Bronchial epithelial cell (primary cell): Measurements from ENCODE around the gene INPP5B. TPM values are rescaled to one million over a fixed set of nuclear protein-coding genes. Genes with fewer than 3 reads are reported as not detected.
A peak's percentile ranks its signal among the peaks of the same experiment; 100 is the strongest.
"Not testable (repeated sequence)": the region's sequence is repeated elsewhere in the genome, so short reads cannot be mapped to it uniquely, and the experiment has no call there.

Source experiments
- DNase-seq: peaks from one replicate; pipeline ENCODE4 v3.0.0-alpha.2; 2010; ENCODE audit warnings: low read depth
- FAIRE-seq: peaks from 2 replicates; lab custom pipeline; 2011; peaks lifted over from hg19 to GRCh38; lab: Jason Lieb, UNC
- H3K27me3 ChIP-seq: 2 replicates; pipeline ENCODE4 v1.5.1; 2011; ENCODE audit warnings: low read length; ENCODE audit not compliant: control insufficient read depth, insufficient read depth
- H3K36me3 ChIP-seq: 2 replicates; pipeline ENCODE4 v1.5.1; 2011; ENCODE audit warnings: low read length; ENCODE audit not compliant: control insufficient read depth, insufficient read depth
- H3K4me3 ChIP-seq: 2 replicates; pipeline ENCODE4 v1.5.1; 2011; ENCODE audit warnings: mild to moderate bottlenecking, low read depth, low read length, control low read depth
- total RNA-seq: library from RNA; depleted of rRNA; stranded (reverse); fragments of >200 nt; gene quantifications from 2 replicates; pipeline ENCODE4 v1.2.1, GENCODE V29; 2014
- TF ChIP-seq, protein P1 (sequence below): IDR thresholded peaks from 2 replicates; pipeline ENCODE4 v1.5.1; 2011; ENCODE audit warnings: mild to moderate bottlenecking, moderate library complexity, low read length, control low read depth, inconsistent platforms; ENCODE audit not compliant: insufficient read depth, severe bottlenecking

Gene INPP5B
- total RNA-seq, 1 donor from 2014 or later, result 8.4 TPM

DNA sequence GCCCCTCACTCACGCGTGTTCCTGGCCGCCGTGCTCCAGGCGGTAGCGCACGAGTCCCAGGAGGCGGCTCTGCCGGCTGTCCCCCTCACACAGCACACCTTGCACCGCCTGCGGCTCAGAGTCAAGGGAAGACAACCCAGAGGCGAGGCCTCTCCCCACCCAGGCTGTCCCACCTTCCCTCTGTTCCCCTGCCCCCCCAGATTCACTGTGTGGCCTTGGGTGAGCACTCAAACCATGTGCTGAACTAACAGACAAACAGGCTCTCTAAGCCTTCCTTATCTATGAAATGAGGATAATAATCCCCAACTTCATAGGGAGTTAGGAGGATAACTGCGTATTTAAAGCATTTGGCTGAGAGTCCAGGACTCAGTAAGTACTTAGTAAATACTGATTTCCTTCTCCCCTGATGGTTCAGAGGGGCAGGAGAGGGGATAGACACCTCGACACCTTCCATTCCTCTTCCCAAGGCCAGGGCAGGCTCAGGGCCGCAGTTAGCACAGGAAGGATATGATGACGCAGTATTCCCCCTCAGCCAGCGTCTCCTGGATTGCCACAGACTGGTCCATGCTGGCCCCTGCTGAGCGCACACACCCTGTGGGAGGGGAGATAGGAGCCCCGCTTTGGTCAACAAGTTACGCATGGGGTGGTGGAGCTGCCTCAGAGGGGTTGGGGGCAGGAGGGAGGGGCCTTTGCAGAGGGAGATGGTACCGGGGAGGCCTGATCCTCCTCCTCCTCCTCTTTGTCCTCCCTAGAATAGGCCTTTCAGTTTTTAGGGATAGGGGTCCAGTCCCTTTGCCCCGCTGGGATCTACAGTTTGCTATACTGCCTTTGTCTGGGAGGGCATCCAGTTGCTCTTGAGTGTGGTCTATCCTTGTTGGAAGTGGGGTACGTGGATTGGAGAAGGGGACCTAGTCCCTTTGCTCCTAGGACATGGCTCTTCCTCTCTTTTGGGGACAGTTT lies 830 bp downstream of the INPP5B start:
- H3K36me3 ChIP-seq, result no peaks in the 10 kb centered on the region
- no peak overlapping the region for H3K4me3 ChIP-seq
- FAIRE-seq (no peak), DNase-seq (no peak)
- TF ChIP-seq, protein P1, sequence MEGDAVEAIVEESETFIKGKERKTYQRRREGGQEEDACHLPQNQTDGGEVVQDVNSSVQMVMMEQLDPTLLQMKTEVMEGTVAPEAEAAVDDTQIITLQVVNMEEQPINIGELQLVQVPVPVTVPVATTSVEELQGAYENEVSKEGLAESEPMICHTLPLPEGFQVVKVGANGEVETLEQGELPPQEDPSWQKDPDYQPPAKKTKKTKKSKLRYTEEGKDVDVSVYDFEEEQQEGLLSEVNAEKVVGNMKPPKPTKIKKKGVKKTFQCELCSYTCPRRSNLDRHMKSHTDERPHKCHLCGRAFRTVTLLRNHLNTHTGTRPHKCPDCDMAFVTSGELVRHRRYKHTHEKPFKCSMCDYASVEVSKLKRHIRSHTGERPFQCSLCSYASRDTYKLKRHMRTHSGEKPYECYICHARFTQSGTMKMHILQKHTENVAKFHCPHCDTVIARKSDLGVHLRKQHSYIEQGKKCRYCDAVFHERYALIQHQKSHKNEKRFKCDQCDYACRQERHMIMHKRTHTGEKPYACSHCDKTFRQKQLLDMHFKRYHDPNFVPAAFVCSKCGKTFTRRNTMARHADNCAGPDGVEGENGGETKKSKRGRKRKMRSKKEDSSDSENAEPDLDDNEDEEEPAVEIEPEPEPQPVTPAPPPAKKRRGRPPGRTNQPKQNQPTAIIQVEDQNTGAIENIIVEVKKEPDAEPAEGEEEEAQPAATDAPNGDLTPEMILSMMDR, result no peak
- no peaks in the 10 kb centered on the region for H3K27me3 ChIP-seq

DNA sequence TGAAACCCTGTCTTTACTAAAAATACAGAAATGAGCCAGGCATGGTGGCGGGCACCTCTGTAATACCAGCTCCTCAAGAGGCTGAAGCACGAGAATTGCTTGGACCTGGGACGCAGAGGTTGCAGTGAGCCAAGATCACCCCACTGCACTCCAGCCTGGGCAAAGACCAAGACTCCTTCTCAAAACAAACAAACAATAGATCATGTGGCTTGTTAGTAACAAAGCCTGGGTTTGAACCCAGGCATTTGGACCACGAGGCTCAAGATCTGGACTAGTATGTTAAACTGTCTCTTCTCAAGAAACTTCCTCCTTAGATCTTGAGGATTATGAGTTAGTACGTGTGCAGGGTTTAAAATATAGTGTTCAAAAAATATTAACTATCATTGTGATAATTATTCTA lies 1.6 kb downstream of the INPP5B start:
- TF ChIP-seq, protein P1, result no peak
- no peaks in the 10 kb centered on the region for H3K27me3 ChIP-seq
- no peak for DNase-seq
- FAIRE-seq, result no peak
- no peaks in the 10 kb centered on the region for H3K36me3 ChIP-seq
- no peak overlapping the region for H3K4me3 ChIP-seq

DNA sequence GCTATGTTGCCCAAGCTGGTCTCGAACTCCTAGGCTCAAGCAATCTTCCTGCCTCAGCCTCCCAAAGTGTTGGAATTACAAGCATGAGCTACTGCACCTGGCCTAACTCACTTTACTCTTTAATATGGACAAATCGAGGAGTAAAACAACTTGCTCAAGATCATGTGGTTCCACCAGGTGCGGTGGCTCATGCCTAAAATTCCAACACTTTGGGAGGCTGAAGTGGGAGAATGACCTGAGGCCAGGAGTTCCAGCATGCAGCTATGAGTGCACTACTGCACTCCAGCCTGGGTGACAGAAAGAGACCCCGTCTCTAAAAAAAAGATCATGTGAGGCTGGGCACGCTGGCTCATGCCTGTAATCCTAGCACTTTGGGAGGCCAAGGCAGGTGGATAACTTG lies 2.0 kb downstream of the INPP5B start:
- H3K36me3 ChIP-seq, result no peaks in the 10 kb centered on the region
- DNase-seq (no peak), FAIRE-seq (no peak)
- no peak overlapping the region for H3K4me3 ChIP-seq
- TF ChIP-seq, protein P1, result no peak
- no peaks in the 10 kb centered on the region for H3K27me3 ChIP-seq

DNA sequence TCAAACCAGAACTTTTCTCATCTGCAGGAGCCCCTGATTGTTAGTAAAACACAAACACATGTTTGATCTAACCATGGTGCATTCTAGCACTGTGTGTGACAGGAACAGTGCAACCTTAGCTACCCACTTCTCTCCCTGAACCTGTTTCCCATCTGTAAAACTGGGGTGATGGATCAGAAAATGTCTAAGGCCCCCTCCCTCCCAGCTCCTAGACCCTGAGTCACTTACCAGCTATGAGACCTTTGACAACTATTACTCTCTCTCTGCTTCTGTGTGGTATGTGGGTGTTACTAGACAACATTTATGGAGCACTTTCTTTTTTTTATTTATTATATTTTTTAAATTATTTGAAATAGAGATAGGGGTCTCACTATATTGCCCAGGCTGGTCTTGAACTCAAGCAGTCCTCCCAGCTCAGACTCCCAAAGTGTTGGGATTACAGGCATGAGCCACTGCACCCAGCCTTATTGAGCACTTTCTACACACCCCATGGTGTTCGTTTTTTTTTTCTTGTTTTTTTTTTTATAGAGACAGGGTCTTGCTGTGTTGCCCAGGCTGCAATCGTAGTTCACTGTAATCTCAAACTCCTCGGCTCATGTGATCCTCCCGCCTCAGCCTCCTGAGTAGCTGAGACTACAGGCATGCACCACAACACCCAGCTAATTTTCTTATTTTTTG lies 2.6 kb downstream of the INPP5B start:
- no peaks in the 10 kb centered on the region for H3K27me3 ChIP-seq
- H3K36me3 ChIP-seq, result no peaks in the 10 kb centered on the region
- H3K4me3 ChIP-seq, result no peak overlapping the region
- DNase-seq (no peak), FAIRE-seq (no peak)
- TF ChIP-seq, protein P1, result no peak

DNA sequence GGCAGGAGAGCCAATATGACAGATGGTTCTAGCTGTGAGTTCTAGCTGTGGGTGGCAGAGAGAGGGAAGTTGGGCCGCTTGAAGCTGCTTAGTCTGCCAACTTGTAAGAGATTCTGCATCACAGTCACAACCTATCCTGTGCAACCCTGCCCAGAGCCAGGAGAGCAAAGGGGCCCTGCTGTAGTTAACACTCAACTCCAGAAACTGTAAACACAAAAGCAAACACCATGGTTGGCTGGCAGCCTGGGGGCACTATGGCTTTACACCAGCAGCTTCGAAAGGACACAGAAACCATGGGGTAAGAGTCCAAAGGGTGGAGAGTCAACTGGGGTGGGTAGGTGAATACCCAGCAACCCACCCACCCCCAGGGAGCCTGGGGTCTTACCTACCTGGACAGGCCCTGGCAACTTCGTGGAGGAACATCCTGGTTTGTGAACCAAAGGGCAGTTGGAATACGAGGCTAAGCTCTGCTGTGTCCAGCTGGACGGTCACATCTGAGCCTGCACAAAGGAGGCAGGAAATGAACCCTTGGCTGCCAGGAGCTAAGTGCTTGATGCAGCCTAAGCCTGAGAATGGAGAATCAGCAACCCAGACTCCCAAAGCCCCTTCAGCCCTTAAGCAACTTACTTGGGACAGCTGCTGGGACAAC lies 6.4 kb downstream of the INPP5B start:
- H3K27me3 ChIP-seq, result no peaks in the 10 kb centered on the region
- DNase-seq, result no peak
- H3K4me3 ChIP-seq, result no peak overlapping the region
- TF ChIP-seq, protein P1, result no peak
- FAIRE-seq, result peak; percentile 66
- no peaks in the 10 kb centered on the region for H3K36me3 ChIP-seq

DNA sequence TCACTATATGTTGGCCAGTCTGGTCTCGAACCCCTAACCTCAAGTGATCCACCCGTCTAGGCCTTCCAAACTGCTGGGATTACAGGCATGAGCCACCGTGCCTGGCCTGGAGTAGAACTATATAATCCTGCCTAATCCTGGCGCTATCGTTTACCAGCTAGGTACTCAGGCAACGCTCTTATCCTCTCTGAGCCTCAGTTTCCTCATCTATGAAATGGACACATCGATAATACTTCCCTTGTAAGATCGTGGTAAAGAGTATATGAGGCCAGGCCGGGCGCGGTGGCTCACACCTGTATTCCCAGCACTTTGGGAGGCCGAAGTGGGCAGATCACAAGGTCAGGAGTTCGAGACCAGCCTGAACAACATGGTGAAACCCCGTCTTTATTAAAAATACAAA lies 10.1 kb downstream of the INPP5B start:
- DNase-seq, FAIRE-seq, H3K4me3 ChIP-seq, H3K27me3 ChIP-seq, H3K36me3 ChIP-seq: not testable (repeated sequence)
